Astrocyte of the cerebellum (primary cell): ENCODE data around the gene SPATA21.
"Not testable (repeated sequence)": the region's sequence is repeated elsewhere in the genome, so short reads cannot be mapped to it uniquely, and the experiment has no call there.

Experiments used
- DNase-seq: peaks from one replicate; pipeline ENCODE4 v3.0.0-alpha.2; 2011; ENCODE audit warnings: low read depth
- H3K4me3 ChIP-seq: 2 replicates; pipeline ENCODE4 v1.5.1; 2011; ENCODE audit warnings: mild to moderate bottlenecking, low read depth, low read length, moderate library complexity
- CTCF ChIP-seq: IDR thresholded peaks from 2 replicates; pipeline ENCODE4 v1.5.1; 2012; ENCODE audit warnings: low read length, low read depth, moderate library complexity, mild to moderate bottlenecking; ENCODE audit errors: missing control alignments
- in situ Hi-C: cut with HindIII; loops from 2 replicates; pipeline ENCODE4 v1.10.0; 2017; ENCODE audit warnings: low sequenced_read_pairs

Gene SPATA21

GRCh38 chr1:16458831-16459230 is 21.6 kb upstream of the SPATA21 start:
- no peak overlapping the region for H3K4me3 ChIP-seq
- no peak for TF ChIP-seq CTCF
- no peak for DNase-seq
- in situ Hi-C loops, result no loop called here

DNA sequence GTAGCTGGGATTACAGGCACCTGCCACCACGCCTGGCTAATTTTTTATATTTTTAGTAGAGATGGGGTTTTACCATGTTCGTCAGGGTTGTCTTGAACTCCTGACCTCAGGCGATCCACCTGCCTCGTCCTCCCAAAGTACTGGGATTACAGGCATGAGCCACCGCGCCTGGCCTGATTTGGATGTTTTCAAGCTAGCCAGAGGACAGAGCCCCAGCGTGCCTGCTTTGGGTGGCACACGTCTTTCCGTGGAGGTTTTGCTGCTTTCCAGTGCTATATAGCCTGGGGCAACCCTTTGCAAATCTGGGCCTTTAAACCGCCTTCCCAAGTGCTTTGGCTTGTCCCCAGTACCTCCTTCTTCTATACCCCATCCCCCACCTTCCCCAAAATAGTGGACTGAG is 18.9 kb upstream of the SPATA21 start:
- in situ Hi-C loops, DNase-seq, H3K4me3 ChIP-seq: not testable (repeated sequence)

DNA sequence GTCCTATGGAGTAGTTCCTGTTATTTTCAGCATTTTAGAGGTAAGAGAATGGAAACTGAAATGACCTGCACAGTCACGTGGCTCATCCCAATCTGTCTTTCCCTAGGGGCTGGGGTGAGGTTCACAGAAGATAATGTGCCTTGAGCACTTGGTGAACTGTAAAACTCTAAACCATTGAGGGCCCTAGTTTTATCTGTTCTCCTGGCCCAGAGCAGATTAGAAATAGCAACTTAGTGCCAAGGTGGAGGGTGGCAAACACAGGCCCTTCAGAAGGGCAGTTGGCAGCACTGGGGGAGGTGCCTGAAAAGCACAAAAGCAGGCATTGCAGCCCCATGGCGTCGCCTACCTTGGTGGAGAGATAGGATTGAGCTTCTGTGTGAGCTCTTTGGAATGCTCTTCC is 17.7 kb upstream of the SPATA21 start:
- DNase-seq, in situ Hi-C loops, H3K4me3 ChIP-seq: not testable (repeated sequence)

DNA sequence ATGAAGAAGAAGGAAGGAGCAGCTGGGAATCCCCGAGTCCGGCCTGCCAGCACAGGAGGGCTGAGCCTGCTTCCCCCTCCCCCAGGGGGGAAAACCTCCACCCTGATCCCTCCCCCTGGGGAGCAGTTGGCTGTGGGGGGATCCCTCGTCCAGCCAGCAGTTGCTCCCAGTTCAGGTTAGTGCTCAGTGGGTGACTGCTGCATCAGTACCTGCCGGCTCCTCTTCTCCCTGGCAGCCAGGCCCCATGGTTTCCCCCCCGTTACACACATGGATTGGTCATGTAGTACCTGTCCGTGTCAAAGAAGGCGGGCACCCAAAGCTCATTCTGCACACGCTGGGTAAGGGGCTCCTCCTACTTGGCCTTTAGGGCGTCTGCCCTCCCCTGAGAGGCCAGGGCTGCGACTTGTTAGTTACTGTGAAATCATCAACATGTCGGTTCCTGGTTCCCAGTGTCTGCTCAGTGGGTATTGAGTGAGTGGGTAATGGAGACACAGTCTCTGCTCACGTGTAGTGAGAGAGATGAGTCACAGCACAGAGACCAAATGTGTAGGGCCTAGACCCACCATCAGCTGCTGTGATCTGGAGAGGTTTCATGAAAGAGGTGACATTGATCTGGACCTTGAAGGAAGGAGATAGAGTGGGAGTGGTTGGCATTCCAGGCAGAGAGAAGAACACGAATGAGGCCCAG is 14.8 kb upstream of the SPATA21 start:
- no peak overlapping the region for H3K4me3 ChIP-seq
- in situ Hi-C loops, result no loop called here
- DNase-seq, result no peak
- no peak for TF ChIP-seq CTCF

DNA sequence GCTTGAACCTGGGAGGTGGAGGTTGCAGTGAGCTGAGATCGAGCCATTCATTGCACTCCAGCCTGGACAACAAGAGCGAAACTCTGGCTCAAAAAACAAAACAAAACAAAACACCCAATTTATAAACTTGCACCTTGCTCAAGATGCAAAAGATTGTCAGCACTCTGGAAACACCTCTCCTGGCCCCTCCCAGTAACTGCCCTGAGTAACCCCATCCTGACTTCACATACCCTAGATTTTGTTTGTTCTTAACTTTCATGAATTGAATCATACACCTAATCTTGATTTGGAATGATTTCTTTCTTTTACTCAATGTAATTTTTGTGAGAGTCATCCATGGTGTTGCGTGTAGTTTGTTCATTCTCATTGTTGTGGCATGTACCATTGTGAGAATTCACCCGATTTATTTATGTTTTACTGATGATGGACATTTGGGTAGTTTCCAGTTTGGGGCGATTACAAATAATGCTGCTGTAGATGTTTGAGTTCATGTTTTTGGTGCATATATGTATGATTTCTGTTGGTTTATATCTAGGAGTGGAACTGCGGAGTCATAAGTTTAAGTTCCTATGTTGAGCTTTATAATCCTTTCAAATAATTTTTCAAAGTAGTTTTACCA is 13.7 kb upstream of the SPATA21 start:
- in situ Hi-C loops, result no loop called here
- no peak for TF ChIP-seq CTCF
- H3K4me3 ChIP-seq, result no peak overlapping the region
- no peak for DNase-seq

DNA sequence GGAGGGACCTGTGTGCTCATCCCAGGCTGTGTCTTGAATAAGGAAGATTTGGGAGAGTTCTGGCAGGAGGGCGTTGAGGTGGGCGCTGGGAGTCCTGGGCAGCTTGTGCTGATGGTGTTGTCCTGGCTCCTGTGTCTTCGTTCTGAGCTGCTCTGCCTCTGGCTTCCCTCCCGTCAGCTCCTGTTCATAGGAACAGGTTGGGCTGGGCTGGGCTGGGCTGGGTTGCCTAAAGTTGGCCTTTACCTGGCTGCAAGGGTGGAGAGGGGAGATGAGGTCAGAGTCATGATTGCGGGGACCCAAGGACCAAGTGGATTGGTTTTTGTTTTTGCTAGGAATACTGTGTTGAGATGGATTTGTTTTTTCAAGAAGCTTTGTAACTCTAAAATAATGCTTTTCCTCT is 12.4 kb upstream of the SPATA21 start:
- DNase-seq, result no peak
- in situ Hi-C loops, result no loop called here
- H3K4me3 ChIP-seq, result no peak overlapping the region
- no peak for TF ChIP-seq CTCF

DNA sequence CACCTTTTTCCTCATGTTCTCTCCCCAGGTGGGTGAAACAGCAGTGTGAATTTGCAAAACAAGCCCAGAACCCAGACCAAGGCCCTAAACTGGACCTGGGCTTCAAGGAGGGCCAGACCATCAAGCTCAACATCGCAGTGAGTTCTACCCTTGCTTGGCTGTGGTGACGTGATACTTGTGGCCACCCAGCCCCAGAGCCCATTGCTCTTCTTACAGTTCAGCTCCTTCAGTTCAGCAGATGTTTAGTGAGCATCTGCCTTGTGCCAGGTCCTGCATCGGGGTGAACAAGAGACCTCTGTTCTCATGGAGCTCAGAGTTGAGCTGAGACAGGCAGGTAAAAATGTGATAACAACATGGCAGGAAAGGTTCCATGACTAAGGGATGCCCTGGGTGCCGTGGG is 11.8 kb upstream of the SPATA21 start:
- H3K4me3 ChIP-seq, result no peak overlapping the region
- in situ Hi-C loops, result no loop called here
- no peak for TF ChIP-seq CTCF
- DNase-seq, result no peak
